ENCODE data around the gene ORAI1. TPM values are rescaled to one million over a fixed set of nuclear protein-coding genes. Genes with fewer than 3 reads are reported as not detected.
A peak's percentile ranks its signal among the peaks of the same experiment; 100 is the strongest.
"Not testable (repeated sequence)": the region's sequence is repeated elsewhere in the genome, so short reads cannot be mapped to it uniquely, and the experiment has no call there.

ORAI1 gene
- total and polyA plus RNA-seq, 2 experiments from 2014 or later = 15.0 to 39.1 TPM

DNA sequence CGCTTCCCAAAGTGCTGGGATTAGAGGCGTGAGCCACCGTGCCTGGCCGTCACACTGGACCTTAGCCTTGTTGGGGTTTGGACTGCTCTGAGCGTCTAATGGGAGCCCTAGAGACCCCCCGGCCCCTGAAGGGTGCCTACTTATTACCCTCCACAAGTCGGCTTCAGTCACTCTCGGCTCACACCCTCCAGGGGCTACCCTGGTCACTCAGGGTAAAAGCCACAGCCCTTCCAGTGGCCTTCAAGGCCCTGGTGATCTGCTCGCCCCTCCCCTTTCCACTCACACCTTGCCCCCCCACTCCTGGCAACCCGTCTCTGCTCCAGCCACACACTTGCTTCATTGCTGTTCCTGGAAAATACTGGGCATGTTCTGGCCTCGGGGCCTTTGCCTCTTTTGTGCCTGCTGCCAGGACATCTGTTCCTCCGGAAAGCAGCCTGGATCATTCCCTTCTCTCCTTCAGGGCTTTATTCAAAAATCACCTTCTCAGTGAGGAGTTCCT lies 46.7 kb downstream of the ORAI1 start:
- Histone ChIP-seq H3K9me3 (ENCODE audit: low read depth) (no peaks in the 10 kb centered on the region), H3K9me2 (replicated peaks; ENCODE audit: insufficient read depth) (no peaks in the 10 kb centered on the region), H3K27ac (peak overlapping the region; percentile 17), H3K4me3 (peak overlapping the region; percentile 2), H3K4me1 (ENCODE audit: insufficient read depth) (no peaks in the 10 kb centered on the region), H2AFZ (peak overlapping the region; percentile 78), H3K4me2 (peak overlapping the region; percentile 82), H3K36me3 (replicated peaks; ENCODE audit: insufficient read depth, low read depth) (no peaks in the 10 kb centered on the region), H4K20me1 (ENCODE audit: insufficient read depth, poor library complexity, severe bottlenecking) (no peaks in the 10 kb centered on the region), H3K27me3 (no peaks in the 10 kb centered on the region), H3K79me2 (no peaks in the 10 kb centered on the region)
- peak; percentile 29 for DNase-seq (ENCODE audit: low spot score)
- TF ChIP-seq, protein P1, sequence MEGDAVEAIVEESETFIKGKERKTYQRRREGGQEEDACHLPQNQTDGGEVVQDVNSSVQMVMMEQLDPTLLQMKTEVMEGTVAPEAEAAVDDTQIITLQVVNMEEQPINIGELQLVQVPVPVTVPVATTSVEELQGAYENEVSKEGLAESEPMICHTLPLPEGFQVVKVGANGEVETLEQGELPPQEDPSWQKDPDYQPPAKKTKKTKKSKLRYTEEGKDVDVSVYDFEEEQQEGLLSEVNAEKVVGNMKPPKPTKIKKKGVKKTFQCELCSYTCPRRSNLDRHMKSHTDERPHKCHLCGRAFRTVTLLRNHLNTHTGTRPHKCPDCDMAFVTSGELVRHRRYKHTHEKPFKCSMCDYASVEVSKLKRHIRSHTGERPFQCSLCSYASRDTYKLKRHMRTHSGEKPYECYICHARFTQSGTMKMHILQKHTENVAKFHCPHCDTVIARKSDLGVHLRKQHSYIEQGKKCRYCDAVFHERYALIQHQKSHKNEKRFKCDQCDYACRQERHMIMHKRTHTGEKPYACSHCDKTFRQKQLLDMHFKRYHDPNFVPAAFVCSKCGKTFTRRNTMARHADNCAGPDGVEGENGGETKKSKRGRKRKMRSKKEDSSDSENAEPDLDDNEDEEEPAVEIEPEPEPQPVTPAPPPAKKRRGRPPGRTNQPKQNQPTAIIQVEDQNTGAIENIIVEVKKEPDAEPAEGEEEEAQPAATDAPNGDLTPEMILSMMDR (IDR thresholded peaks at IDR 0.05; ENCODE audit: poor library complexity) = no peak
- 73% methylated on average over 11 of the region's 12 CpGs for WGBS (ENCODE audit: low lambda C conversion rate, missing lambda C conversion rate)

DNA sequence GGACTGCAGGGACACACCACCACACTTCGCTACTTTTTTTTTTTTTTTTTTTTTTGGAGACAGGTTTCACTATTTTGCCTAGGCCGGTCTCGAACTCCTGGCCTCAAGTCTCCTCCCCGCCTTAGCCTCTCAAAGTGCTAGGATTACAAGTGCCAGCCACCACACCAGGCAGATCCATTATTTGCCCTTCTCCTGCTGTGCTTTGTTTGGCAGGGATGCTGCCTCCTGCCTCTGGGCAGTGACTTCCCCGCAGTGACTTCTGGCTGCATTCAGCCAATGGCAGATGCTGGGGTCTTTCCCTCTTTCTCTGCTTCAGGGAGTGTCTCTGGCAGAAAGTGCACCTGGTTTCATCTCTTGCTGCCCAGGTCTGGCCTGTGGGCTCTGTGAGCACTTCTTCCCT lies 49.9 kb downstream of the ORAI1 start:
- Histone ChIP-seq H3K79me2 (no peaks in the 10 kb centered on the region), H3K4me1 (ENCODE audit: insufficient read depth) (no peaks in the 10 kb centered on the region), H3K4me2 (no peak overlapping the region), H4K20me1 (ENCODE audit: insufficient read depth, poor library complexity, severe bottlenecking) (no peaks in the 10 kb centered on the region), H3K36me3 (replicated peaks; ENCODE audit: insufficient read depth, low read depth) (no peaks in the 10 kb centered on the region), H3K4me3 (no peak overlapping the region), H3K9me2 (replicated peaks; ENCODE audit: insufficient read depth) (no peaks in the 10 kb centered on the region), H3K27ac (no peak overlapping the region), H2AFZ (no peak overlapping the region), H3K27me3 (no peaks in the 10 kb centered on the region), H3K9me3 (ENCODE audit: low read depth) (no peaks in the 10 kb centered on the region)
- TF ChIP-seq EZH2 (IDR thresholded peaks at IDR 0.05; ENCODE audit: borderline replicate concordance) = no peak
- DNase-seq (ENCODE audit: low spot score) = no peak
- WGBS (ENCODE audit: low lambda C conversion rate, missing lambda C conversion rate) = 93% methylated on average over 5 of the region's 5 CpGs

DNA sequence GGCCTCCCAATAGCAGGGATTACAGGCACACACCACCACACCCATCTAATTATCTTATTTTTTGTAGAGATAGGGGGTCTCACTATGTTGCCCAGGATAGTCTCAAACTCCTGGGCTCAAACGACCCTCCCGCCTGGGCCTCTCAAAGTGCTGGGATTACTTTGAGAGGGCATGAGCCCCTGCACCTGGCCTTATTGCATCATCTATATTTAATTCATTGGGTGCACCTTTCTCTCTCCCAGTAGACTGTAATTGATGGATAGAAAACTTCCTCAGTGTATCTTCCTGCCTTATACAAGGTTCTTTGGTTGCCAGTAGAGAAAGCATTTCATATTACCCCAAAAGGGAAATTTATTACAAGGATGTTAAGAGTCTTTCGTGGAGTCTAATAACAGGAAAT lies 52.0 kb downstream of the ORAI1 start:
- H3K36me3 ChIP-seq (replicated peaks; ENCODE audit: insufficient read depth, low read depth) = no peaks in the 10 kb centered on the region
- no peak overlapping the region for H3K4me2 ChIP-seq
- H3K4me3 ChIP-seq = no peak overlapping the region
- DNase-seq (ENCODE audit: low spot score) = no peak
- WGBS (ENCODE audit: low lambda C conversion rate, missing lambda C conversion rate) = 63% methylated on average over 3 of the region's 3 CpGs
- no peaks in the 10 kb centered on the region for H3K27me3 ChIP-seq
- TF ChIP-seq, protein P1 (IDR thresholded peaks at IDR 0.05; ENCODE audit: poor library complexity) = no peak
- TF ChIP-seq EZH2 (IDR thresholded peaks at IDR 0.05; ENCODE audit: borderline replicate concordance) = no peak
- TF ChIP-seq EZH2phosphoT487 (IDR thresholded peaks at IDR 0.05; ENCODE audit: low read depth, severe bottlenecking, unreplicated experiment) = no peak
- no peak overlapping the region for H2AFZ ChIP-seq
- no peaks in the 10 kb centered on the region for H3K9me2 ChIP-seq (replicated peaks; ENCODE audit: insufficient read depth)
- H4K20me1 ChIP-seq (ENCODE audit: insufficient read depth, poor library complexity, severe bottlenecking) = no peaks in the 10 kb centered on the region
- H3K9me3 ChIP-seq (ENCODE audit: low read depth) = no peaks in the 10 kb centered on the region
- no peaks in the 10 kb centered on the region for H3K4me1 ChIP-seq (ENCODE audit: insufficient read depth)
- H3K27ac ChIP-seq = no peak overlapping the region
- no peaks in the 10 kb centered on the region for H3K79me2 ChIP-seq

GRCh38 chr12:121678716-121679300 lies 52.5 kb downstream of the ORAI1 start:
- Histone ChIP-seq H2AFZ (no peak overlapping the region), H3K4me2 (no peak overlapping the region)
- WGBS (ENCODE audit: low lambda C conversion rate, missing lambda C conversion rate) = 54% methylated on average over 9 of the region's 9 CpGs

GRCh38 chr12:121679661-121680197 lies 53.4 kb downstream of the ORAI1 start:
- not testable (repeated sequence) for H3K27me3 ChIP-seq; H3K36me3 ChIP-seq (replicated peaks; ENCODE audit: insufficient read depth, low read depth); H3K27ac ChIP-seq; H2AFZ ChIP-seq; H4K20me1 ChIP-seq (ENCODE audit: insufficient read depth, poor library complexity, severe bottlenecking); H3K4me1 ChIP-seq (ENCODE audit: insufficient read depth); H3K4me2 ChIP-seq; H3K79me2 ChIP-seq; H3K4me3 ChIP-seq; DNase-seq (ENCODE audit: low spot score); H3K9me2 ChIP-seq (replicated peaks; ENCODE audit: insufficient read depth); H3K9me3 ChIP-seq (ENCODE audit: low read depth)
- 93% methylated on average over 12 of the region's 13 CpGs for WGBS (ENCODE audit: low lambda C conversion rate, missing lambda C conversion rate)

More at GRCh38 chr12:121678716-121679300, 52.5 kb downstream of the ORAI1 start:
- TF ChIP-seq EZH2phosphoT487 (IDR thresholded peaks at IDR 0.05; ENCODE audit: low read depth, severe bottlenecking, unreplicated experiment) = no peak
- TF ChIP-seq, protein P1 (IDR thresholded peaks at IDR 0.05; ENCODE audit: poor library complexity) = no peak
- H3K4me1 ChIP-seq (ENCODE audit: insufficient read depth) = no peaks in the 10 kb centered on the region
- no peak overlapping the region for H3K27ac ChIP-seq
- H3K79me2 ChIP-seq = no peaks in the 10 kb centered on the region
- H3K36me3 ChIP-seq (replicated peaks; ENCODE audit: insufficient read depth, low read depth) = no peaks in the 10 kb centered on the region
- H3K27me3 ChIP-seq = no peaks in the 10 kb centered on the region
- no peaks in the 10 kb centered on the region for H4K20me1 ChIP-seq (ENCODE audit: insufficient read depth, poor library complexity, severe bottlenecking)
- no peaks in the 10 kb centered on the region for H3K9me3 ChIP-seq (ENCODE audit: low read depth)
- no peak for DNase-seq (ENCODE audit: low spot score)
- H3K4me3 ChIP-seq = no peak overlapping the region
- H3K9me2 ChIP-seq (replicated peaks; ENCODE audit: insufficient read depth) = no peaks in the 10 kb centered on the region

All from hepatocyte (in vitro differentiated cells).